ENCODE data around the gene SYNGR1.
"Not testable (repeated sequence)": the region's sequence is repeated elsewhere in the genome, so short reads cannot be mapped to it uniquely, and the experiment has no call there.

Gene SYNGR1

GRCh38 chr22:39410264-39410663 lies 60.5 kb downstream of the SYNGR1 start:
- H3K4me3 Mint-ChIP-seq = no peak overlapping the region
- no peak overlapping the region for H3K27ac Mint-ChIP-seq
- TF ChIP-seq, protein P1, sequence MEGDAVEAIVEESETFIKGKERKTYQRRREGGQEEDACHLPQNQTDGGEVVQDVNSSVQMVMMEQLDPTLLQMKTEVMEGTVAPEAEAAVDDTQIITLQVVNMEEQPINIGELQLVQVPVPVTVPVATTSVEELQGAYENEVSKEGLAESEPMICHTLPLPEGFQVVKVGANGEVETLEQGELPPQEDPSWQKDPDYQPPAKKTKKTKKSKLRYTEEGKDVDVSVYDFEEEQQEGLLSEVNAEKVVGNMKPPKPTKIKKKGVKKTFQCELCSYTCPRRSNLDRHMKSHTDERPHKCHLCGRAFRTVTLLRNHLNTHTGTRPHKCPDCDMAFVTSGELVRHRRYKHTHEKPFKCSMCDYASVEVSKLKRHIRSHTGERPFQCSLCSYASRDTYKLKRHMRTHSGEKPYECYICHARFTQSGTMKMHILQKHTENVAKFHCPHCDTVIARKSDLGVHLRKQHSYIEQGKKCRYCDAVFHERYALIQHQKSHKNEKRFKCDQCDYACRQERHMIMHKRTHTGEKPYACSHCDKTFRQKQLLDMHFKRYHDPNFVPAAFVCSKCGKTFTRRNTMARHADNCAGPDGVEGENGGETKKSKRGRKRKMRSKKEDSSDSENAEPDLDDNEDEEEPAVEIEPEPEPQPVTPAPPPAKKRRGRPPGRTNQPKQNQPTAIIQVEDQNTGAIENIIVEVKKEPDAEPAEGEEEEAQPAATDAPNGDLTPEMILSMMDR (IDR thresholded peaks at IDR 0.05) = no peak
- peaks cover 47% of the 10 kb centered on the region for H3K4me1 Mint-ChIP-seq
- H3K36me3 Mint-ChIP-seq (ENCODE audit: low read depth) = peaks cover 20% of the 10 kb centered on the region
- no peaks in the 10 kb centered on the region for H3K27me3 Mint-ChIP-seq (ENCODE audit: low read depth, poor library complexity)
- DNase-seq = no peak
- no peaks in the 10 kb centered on the region for H3K9me3 Mint-ChIP-seq

- H3K36me3 Mint-ChIP-seq (ENCODE audit: low read depth) = peaks cover 19% of the 10 kb centered on the region
- not testable (repeated sequence) for DNase-seq; H3K27ac Mint-ChIP-seq; H3K4me3 Mint-ChIP-seq; H3K9me3 Mint-ChIP-seq; H3K27me3 Mint-ChIP-seq (ENCODE audit: low read depth, poor library complexity)
- H3K4me1 Mint-ChIP-seq = peaks cover 37% of the 10 kb centered on the region
Measured at GRCh38 chr22:39411828-39412365, 62.1 kb downstream of the SYNGR1 start.

GRCh38 chr22:39413204-39413603 lies 63.4 kb downstream of the SYNGR1 start:
- H3K27ac Mint-ChIP-seq = peak overlapping the region; percentile 44

GRCh38 chr22:39414377-39414776 lies 64.6 kb downstream of the SYNGR1 start:
- Mint-ChIP-seq H3K27me3 (ENCODE audit: low read depth, poor library complexity) (no peaks in the 10 kb centered on the region), H3K4me1 (peaks cover 26% of the 10 kb centered on the region), H3K36me3 (ENCODE audit: low read depth) (peaks cover 33% of the 10 kb centered on the region), H3K27ac (no peak overlapping the region), H3K4me3 (no peak overlapping the region), H3K9me3 (no peaks in the 10 kb centered on the region)
- TF ChIP-seq, protein P1 (IDR thresholded peaks at IDR 0.05) = no peak
- DNase-seq = no peak

More at GRCh38 chr22:39413204-39413603, 63.4 kb downstream of the SYNGR1 start:
- DNase-seq; H3K9me3 Mint-ChIP-seq; H3K4me3 Mint-ChIP-seq; H3K27me3 Mint-ChIP-seq (ENCODE audit: low read depth, poor library complexity): not testable (repeated sequence)
- peaks cover 21% of the 10 kb centered on the region for H3K36me3 Mint-ChIP-seq (ENCODE audit: low read depth)
- peaks cover 32% of the 10 kb centered on the region for H3K4me1 Mint-ChIP-seq

DNA sequence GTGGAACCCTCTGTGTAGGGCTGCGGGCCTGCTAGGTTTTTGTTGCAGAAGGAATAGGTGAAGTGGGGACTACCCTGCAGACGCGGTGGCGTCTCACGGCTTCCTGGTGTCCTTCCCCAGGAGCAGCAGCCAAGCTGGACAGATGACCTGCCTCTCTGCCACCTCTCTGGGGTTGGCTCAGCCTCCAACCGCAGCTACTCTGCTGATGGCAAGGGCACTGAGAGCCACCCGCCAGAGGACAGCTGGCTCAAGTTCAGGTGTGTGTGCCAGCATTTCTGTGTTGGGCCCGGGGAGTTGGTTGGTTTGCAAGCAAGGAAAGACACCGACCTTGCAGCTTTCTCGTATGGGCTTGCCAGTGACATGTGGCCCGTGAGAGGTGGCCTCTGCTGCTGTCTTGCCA lies 65.1 kb downstream of the SYNGR1 start:
- no peaks in the 10 kb centered on the region for H3K27me3 Mint-ChIP-seq (ENCODE audit: low read depth, poor library complexity)
- H3K4me1 Mint-ChIP-seq = peaks cover 20% of the 10 kb centered on the region
- H3K9me3 Mint-ChIP-seq = no peaks in the 10 kb centered on the region
- H3K4me3 Mint-ChIP-seq = no peak overlapping the region
- TF ChIP-seq, protein P1 (IDR thresholded peaks at IDR 0.05) = no peak
- H3K36me3 Mint-ChIP-seq (ENCODE audit: low read depth) = peaks cover 36% of the 10 kb centered on the region
- no peak overlapping the region for H3K27ac Mint-ChIP-seq
- no peak for DNase-seq

DNA sequence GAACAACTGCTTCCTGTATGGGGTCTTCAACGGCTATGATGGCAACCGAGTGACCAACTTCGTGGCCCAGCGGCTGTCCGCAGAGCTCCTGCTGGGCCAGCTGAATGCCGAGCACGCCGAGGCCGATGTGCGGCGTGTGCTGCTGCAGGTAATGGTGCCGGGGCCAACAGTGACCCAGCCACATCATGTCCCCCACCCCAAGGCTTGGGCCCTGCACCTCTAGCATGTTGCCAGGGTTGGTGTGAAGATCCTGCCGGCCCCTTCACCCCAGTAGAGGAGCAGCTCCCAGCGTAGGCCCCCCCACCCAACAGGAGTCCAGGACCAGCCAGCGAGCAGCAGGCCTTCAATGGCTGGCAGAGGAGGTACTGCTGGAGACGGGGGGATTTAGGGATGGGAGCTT lies 65.7 kb downstream of the SYNGR1 start:
- Mint-ChIP-seq H3K27ac (no peak overlapping the region), H3K4me3 (no peak overlapping the region), H3K36me3 (ENCODE audit: low read depth) (peaks cover 37% of the 10 kb centered on the region), H3K4me1 (peaks cover 20% of the 10 kb centered on the region), H3K27me3 (ENCODE audit: low read depth, poor library complexity) (no peaks in the 10 kb centered on the region), H3K9me3 (no peaks in the 10 kb centered on the region)
- no peak for DNase-seq
- TF ChIP-seq, protein P1 (IDR thresholded peaks at IDR 0.05) = no peak

DNA sequence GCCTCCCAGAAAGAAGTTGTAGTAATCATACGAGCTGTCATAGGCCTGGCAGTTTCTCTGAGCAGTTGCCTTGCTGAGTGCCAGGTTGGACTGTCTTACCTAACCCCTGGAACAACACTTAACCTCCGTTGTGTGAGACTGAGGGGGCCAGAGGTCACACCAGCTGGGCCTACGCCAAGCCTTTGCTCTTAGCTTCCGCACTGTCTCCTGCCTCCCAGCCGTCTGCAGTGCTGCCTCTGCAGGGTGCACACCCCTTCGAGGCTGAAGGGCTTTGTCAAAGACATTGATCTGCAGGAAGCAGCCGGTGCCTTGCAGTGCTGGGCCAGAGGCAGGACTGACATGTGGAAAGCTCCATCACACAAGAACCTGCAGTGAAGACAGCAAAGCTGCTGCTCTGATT lies 66.5 kb downstream of the SYNGR1 start:
- Mint-ChIP-seq H3K27me3 (ENCODE audit: low read depth, poor library complexity) (no peaks in the 10 kb centered on the region), H3K27ac (no peak overlapping the region), H3K4me3 (no peak overlapping the region), H3K4me1 (peaks cover 20% of the 10 kb centered on the region), H3K9me3 (no peaks in the 10 kb centered on the region), H3K36me3 (ENCODE audit: low read depth) (peaks cover 37% of the 10 kb centered on the region)
- DNase-seq = no peak
- TF ChIP-seq, protein P1 (IDR thresholded peaks at IDR 0.05) = no peak
